GM23248 (cell line): ENCODE results near the gene SMIM24. TPM values are rescaled to one million over a fixed set of nuclear protein-coding genes. Genes with fewer than 3 reads are reported as not detected.

Experiments
- DNase-seq: peaks from one replicate; pipeline ENCODE4 v3.0.0-alpha.2; 2015
- H2AFZ ChIP-seq: fragments of 200-600 bp; sonication (generic); 2 replicates; pipeline ENCODE4 v1.6.1; 2016; ENCODE audit warnings: antibody characterized with exemption
- H3F3A ChIP-seq: fragments of 200-600 bp; sonication (generic); 2 replicates; pipeline ENCODE4 v1.6.1; 2016; ENCODE audit warnings: mild to moderate bottlenecking, antibody characterized with exemption, mixed run types; ENCODE audit not compliant: insufficient read depth
- H3K27ac ChIP-seq: fragments of 200-600 bp; sonication (generic); 2 replicates; pipeline ENCODE4 v1.5.1; 2016; ENCODE audit warnings: mild to moderate bottlenecking
- H3K27me3 ChIP-seq: fragments of 200-600 bp; sonication (generic); replicated peaks from 2 replicates; pipeline ENCODE4 v1.6.1; 2016; ENCODE audit warnings: mild to moderate bottlenecking; ENCODE audit not compliant: insufficient read depth
- H3K36me3 ChIP-seq: fragments of 200-600 bp; sonication (generic); 2 replicates; pipeline ENCODE4 v1.6.1; 2016; ENCODE audit warnings: low read depth, mild to moderate bottlenecking
- H3K4me1 ChIP-seq: fragments of 200-600 bp; sonication (generic); 2 replicates; pipeline ENCODE4 v1.6.1; 2016; ENCODE audit warnings: mild to moderate bottlenecking; ENCODE audit not compliant: insufficient read depth
- H3K4me2 ChIP-seq: fragments of 200-600 bp; sonication (generic); one replicate; pipeline ENCODE4 v1.6.1; 2016; ENCODE audit warnings: mild to moderate bottlenecking; ENCODE audit not compliant: unreplicated experiment
- H3K4me3 ChIP-seq: fragments of 200-600 bp; sonication (generic); 2 replicates; pipeline ENCODE4 v1.5.1; 2016; ENCODE audit warnings: mild to moderate bottlenecking
- H3K79me2 ChIP-seq: fragments of 200-600 bp; sonication (generic); 2 replicates; pipeline ENCODE4 v1.6.1; 2016; ENCODE audit warnings: mild to moderate bottlenecking; ENCODE audit not compliant: insufficient read depth
- H3K9ac ChIP-seq: fragments of 200-600 bp; sonication (generic); 2 replicates; pipeline ENCODE4 v1.6.1; 2016; ENCODE audit warnings: mild to moderate bottlenecking
- H3K9me2 ChIP-seq: fragments of 200-600 bp; sonication (generic); 2 replicates; pipeline ENCODE4 v1.6.1; 2016; ENCODE audit warnings: mixed run types, mild to moderate bottlenecking, moderate library complexity; ENCODE audit not compliant: insufficient read depth
- H3K9me3 ChIP-seq: fragments of 200-600 bp; sonication (generic); one replicate; pipeline ENCODE4 v1.6.1; 2017; ENCODE audit warnings: low read depth
- H4K20me1 ChIP-seq: fragments of 200-600 bp; sonication (generic); 2 replicates; pipeline ENCODE4 v1.6.0; 2016; ENCODE audit not compliant: insufficient read depth
- EZH2 ChIP-seq: fragments of 200-600 bp; sonication (generic); IDR thresholded peaks from 2 replicates; pipeline ENCODE4 v1.6.1; 2018; ENCODE audit warnings: antibody characterized with exemption, mild to moderate bottlenecking; ENCODE audit not compliant: insufficient read depth, poor library complexity, severe bottlenecking
- EZH2phosphoT487 ChIP-seq: fragments of 200-600 bp; sonication (generic); IDR thresholded peaks from 2 replicates; pipeline ENCODE4 v1.6.1; 2018; ENCODE audit warnings: antibody characterized with exemption, moderate library complexity, mild to moderate bottlenecking, low read depth; ENCODE audit not compliant: insufficient read depth
- WGBS, 2 experiments: methylation state at CpG; one replicate each; pipeline ENCODE4 v1.1.6; 2015 to 2017; ENCODE audit warnings: low lambda C conversion rate in 2 of 2, low coverage in 1 of 2; ENCODE audit errors: missing lambda C conversion rate in 2 of 2; 5-methylcytosine and 5-hydroxymethylcytosine counted together
- in situ Hi-C: fragments of 300-500 bp; cut with MboI; formaldehyde crosslinking; loops from 2 replicates; pipeline ENCODE4 v1.15.0; 2020
- polyA plus RNA-seq: library from polyadenylated mRNA; unstranded; fragments of >200 nt; fragmentation: Nextera tagmentation; extraction: Ambion mirVana; gene quantifications from 2 replicates; pipeline ENCODE4 v1.2.1, GENCODE V29; 2016
- total RNA-seq: library from RNA; depleted of rRNA; stranded (reverse); fragments of >200 nt; shearing (Covaris generic); gene quantifications from 2 replicates; pipeline ENCODE4 v1.2.3, GENCODE V29; 2014

The SMIM24 gene
- total and polyA plus RNA-seq, 2 experiments from 2014 or later, result not detected

DNA sequence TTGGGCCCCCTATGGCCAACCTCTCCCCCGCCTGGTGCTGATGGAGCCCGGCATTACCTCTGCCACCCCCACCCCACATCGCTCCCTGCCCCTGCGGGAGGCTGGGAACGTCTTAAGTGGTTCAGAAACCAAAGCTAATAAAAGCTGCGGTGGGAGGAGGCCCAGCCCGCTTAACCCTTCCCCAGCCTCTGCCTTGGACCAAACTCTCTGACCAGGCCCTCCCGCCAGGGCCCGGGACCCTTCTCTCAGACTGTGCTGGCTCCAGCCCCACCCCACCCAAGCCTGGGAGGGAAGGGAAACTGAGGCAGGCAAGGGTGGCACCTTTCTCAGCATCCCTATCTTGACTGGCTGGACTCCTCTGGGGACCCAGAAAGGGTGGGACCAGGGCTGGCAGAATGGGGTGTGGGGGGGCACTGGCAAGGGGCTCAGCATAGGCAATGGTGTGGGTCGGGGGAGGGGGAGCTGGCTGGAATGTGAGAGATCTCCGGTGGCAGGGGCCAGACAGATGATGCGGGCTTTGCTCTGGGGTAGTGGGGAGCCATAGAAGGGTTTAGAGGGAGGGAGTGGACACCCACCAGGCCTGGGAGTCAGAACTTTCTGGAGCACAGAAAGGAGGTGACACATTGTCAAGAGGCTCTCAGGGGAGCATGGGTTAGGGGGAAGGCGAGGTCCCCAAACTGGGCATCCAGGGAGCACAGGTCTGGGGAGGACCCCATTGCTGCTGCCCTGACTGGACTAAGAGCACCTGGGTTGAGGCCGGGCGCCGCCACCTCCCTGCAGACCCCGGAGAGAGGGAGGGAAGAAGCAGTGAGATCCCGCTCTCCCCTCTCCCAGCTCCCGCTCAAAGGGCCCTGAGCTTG, 21.9 kb downstream of the SMIM24 start:
- in situ Hi-C loops, result no loop called here
- H3K27ac ChIP-seq, result peak overlapping the region; percentile 84
- H3K27me3 ChIP-seq, result no peaks in the 10 kb centered on the region
- H3K9me2 ChIP-seq, result no peaks in the 10 kb centered on the region
- H3K79me2 ChIP-seq, result peaks cover 63% of the 10 kb centered on the region
- peak; percentile 39 for DNase-seq
- no peak overlapping the region for H3K4me2 ChIP-seq
- peaks cover 20% of the 10 kb centered on the region; the same call in 1 of the 2 replicates for H3F3A ChIP-seq
- H2AFZ ChIP-seq, result no peak overlapping the region
- H3K36me3 ChIP-seq, result peaks cover 25% of the 10 kb centered on the region
- no peaks in the 10 kb centered on the region for H3K9me3 ChIP-seq
- peaks cover 28% of the 10 kb centered on the region for H3K4me1 ChIP-seq
- 41 to 51% methylated on average over 16 to 18 of the region's 19 CpGs for WGBS, 2 experiments
- TF ChIP-seq EZH2 (no peak), EZH2phosphoT487 (no peak)
- no peaks in the 10 kb centered on the region for H4K20me1 ChIP-seq
- H3K4me3 ChIP-seq, result no peak overlapping the region
- peak overlapping the region; percentile 44 for H3K9ac ChIP-seq

DNA sequence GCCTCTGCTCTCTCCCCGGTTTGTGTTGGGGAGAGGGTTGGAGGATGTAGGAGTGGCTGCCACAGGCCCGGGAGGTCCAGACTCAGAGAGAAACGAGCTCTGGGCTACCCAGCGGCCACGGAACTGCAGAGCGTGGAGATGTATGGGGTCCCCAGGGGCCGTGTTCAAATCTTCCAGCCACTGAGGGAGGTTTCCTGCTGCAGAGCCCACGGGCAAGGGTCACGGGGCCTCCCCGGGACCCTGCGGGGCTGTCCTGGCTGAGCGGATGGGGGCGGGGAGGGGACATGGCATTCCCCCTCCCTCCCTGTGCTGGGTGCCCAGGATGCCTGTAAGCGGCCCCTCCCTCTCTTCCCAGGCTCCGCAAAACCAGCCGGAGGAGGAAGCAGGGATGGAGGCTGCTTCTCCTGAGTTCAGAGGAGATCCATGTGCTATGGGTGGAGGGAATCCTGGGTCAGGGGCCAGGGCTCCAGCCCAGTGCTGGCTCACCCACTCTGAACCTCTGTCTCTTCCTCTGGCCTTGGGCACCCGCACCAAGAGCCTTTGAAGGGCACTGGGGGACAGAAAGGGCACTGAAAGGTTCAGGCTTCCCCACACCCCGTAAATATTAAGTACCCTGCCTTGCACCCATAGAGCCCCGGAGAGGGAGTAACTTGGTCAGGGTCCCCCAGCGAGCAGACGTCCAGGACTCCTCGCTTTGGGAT, 22.6 kb downstream of the SMIM24 start:
- H3K79me2 ChIP-seq, result peaks cover 71% of the 10 kb centered on the region
- peak overlapping the region; percentile 44 for H3K9ac ChIP-seq
- 44 to 54% methylated on average over 21 of the region's 22 CpGs for WGBS, 2 experiments
- H2AFZ ChIP-seq, result no peak overlapping the region
- no peaks in the 10 kb centered on the region for H3K27me3 ChIP-seq
- H3K36me3 ChIP-seq, result peaks cover 31% of the 10 kb centered on the region
- H4K20me1 ChIP-seq, result no peaks in the 10 kb centered on the region
- in situ Hi-C loops, result no loop called here
- H3K9me3 ChIP-seq, result no peaks in the 10 kb centered on the region
- no peak for TF ChIP-seq EZH2phosphoT487
- TF ChIP-seq EZH2, result no peak
- H3K4me1 ChIP-seq, result peaks cover 28% of the 10 kb centered on the region
- no peak overlapping the region for H3K4me2 ChIP-seq
- H3K27ac ChIP-seq, result peak overlapping the region; percentile 84
- DNase-seq, result no peak
- H3F3A ChIP-seq, result peaks cover 27% of the 10 kb centered on the region
- H3K4me3 ChIP-seq, result no peak overlapping the region
- no peaks in the 10 kb centered on the region for H3K9me2 ChIP-seq

DNA sequence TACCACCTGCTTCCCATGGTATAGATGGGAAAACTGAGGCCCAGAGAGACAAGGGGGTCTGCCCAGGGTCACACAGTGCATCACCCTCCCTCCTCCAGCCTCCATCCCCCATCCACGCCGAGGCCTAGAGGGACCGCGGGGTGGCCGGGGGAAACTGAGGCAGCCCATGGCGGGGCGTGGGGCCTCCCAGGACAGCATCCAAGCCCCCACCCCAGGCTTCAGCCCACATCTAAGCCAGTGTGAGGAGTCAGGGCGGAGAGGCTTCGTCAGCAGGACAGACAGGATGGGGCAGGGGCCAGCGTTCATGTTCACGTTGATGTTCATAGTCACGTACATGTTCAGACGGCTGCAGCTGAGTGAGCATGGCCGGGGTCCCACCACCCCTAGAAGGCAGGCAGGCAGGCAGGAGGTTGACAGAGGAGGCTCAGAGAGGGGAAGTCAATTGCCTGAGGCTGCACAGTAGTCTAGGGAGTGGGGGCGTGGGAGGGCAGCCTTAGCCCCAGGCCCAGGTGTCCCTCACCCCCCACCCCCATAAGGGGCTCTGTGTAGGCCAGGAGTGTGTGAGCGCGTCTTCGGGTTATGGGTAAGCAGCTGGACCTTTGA, 23.3 kb downstream of the SMIM24 start:
- Histone ChIP-seq H3K4me3 (no peak overlapping the region), H3K4me1 (peaks cover 29% of the 10 kb centered on the region), H4K20me1 (no peaks in the 10 kb centered on the region), H2AFZ (no peak overlapping the region), H3K27ac (0 out of 2 replicates have a peak overlapping the region, but pooled peaks have one; percentile 84), H3K27me3 (no peaks in the 10 kb centered on the region), H3K36me3 (peaks cover 38% of the 10 kb centered on the region), H3F3A (peaks cover 34% of the 10 kb centered on the region), H3K4me2 (no peak overlapping the region), H3K9me2 (no peaks in the 10 kb centered on the region), H3K79me2 (peaks cover 77% of the 10 kb centered on the region), H3K9ac (no peak overlapping the region), H3K9me3 (no peaks in the 10 kb centered on the region)
- TF ChIP-seq EZH2phosphoT487 (no peak), EZH2 (no peak)
- no peak for DNase-seq
- in situ Hi-C loops, result no loop called here
- 76 to 77% methylated on average over 15 to 18 of the region's 18 CpGs for WGBS, 2 experiments

DNA sequence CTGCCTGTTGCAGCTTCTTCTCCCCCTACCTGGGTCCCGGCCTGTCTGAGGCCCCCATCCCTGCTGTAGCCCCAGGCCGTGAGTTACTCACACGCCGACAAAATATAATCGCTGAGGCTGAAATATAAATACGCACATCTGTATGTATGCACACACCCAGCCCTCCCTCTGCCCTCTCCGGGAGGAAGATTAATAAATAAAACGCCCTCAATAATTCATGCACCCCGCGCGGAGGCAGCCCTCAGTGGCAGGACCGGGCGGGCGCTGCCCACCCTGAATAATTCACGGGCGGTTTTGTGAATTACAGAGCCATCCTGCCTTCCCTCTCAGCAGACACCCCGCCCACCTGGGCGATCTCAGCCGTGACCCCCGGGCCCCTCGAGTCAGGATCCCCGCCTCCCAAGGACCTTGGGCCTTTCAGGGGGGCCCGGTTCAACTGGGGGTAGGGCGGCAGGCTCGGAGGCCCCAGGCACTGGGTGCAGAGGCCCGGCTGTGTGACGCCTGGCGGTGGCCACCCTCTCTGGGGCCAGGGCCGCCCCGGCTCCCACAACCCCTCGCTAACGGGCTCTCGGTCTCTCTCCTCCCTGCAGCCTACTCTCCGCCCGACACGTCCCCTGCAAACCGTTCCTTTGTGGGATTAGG, 24.2 kb downstream of the SMIM24 start:
- H3K9me2 ChIP-seq, result no peaks in the 10 kb centered on the region
- in situ Hi-C loops, result no loop called here
- no peaks in the 10 kb centered on the region for H3K27me3 ChIP-seq
- no peak overlapping the region for H3K4me3 ChIP-seq
- H2AFZ ChIP-seq, result no peak overlapping the region
- H3K9ac ChIP-seq, result no peak overlapping the region
- peaks cover 76% of the 10 kb centered on the region for H3K79me2 ChIP-seq
- no peak overlapping the region for H3K4me2 ChIP-seq
- H3K27ac ChIP-seq, result no peak overlapping the region
- no peaks in the 10 kb centered on the region for H4K20me1 ChIP-seq
- H3K4me1 ChIP-seq, result peaks cover 38% of the 10 kb centered on the region
- H3K9me3 ChIP-seq, result no peaks in the 10 kb centered on the region
- H3F3A ChIP-seq, result peaks cover 40% of the 10 kb centered on the region
- no peak for DNase-seq
- TF ChIP-seq EZH2, result no peak
- no peak for TF ChIP-seq EZH2phosphoT487
- H3K36me3 ChIP-seq, result peaks cover 38% of the 10 kb centered on the region
- WGBS, 2 experiments, result 86 to 95% methylated on average over 20 to 37 of the region's 37 CpGs
